Neural progenitor cell (in vitro differentiated cells): ENCODE measurements around the gene LYST. TPM values are rescaled to one million over a fixed set of nuclear protein-coding genes. Genes with fewer than 3 reads are reported as not detected.

Experiments
- DNase-seq: peaks from one replicate; pipeline ENCODE4 v3.0.0-alpha.2; 2016; ENCODE audit warnings: low spot score
- H2AFZ ChIP-seq: fragments of 200-600 bp; sonication (generic); replicated peaks from 2 replicates; pipeline ENCODE4 v1.6.1; 2016; ENCODE audit warnings: antibody characterized with exemption
- H3F3A ChIP-seq: fragments of 200-600 bp; sonication (generic); 2 replicates; pipeline ENCODE4 v1.6.1; 2016; ENCODE audit warnings: antibody characterized with exemption, low read depth
- H3K27ac ChIP-seq: fragments of 200-600 bp; sonication (generic); 2 replicates; pipeline ENCODE4 v1.5.1; 2016; ENCODE audit warnings: mild to moderate bottlenecking
- H3K27me3 ChIP-seq: fragments of 200-600 bp; sonication (generic); 2 replicates; pipeline ENCODE4 v1.6.1; 2016; ENCODE audit warnings: mild to moderate bottlenecking, moderate library complexity
- H3K36me3 ChIP-seq: fragments of 200-600 bp; sonication (generic); 2 replicates; pipeline ENCODE4 v1.5.1; 2016
- H3K4me1 ChIP-seq: fragments of 200-600 bp; sonication (generic); 2 replicates; pipeline ENCODE4 v1.6.1; 2016; ENCODE audit warnings: mixed run types
- H3K4me2 ChIP-seq: fragments of 200-600 bp; sonication (generic); 2 replicates; pipeline ENCODE4 v1.6.1; 2016
- H3K4me3 ChIP-seq: fragments of 200-600 bp; sonication (generic); 2 replicates; pipeline ENCODE4 v1.5.1; 2016
- H3K79me2 ChIP-seq: fragments of 200-600 bp; sonication (generic); 2 replicates; pipeline ENCODE4 v1.6.1; 2016; ENCODE audit warnings: low read depth
- H3K9ac ChIP-seq: fragments of 200-600 bp; sonication (generic); 2 replicates; pipeline ENCODE4 v1.6.1; 2016
- H3K9me3 ChIP-seq: fragments of 200-600 bp; sonication (generic); 2 replicates; pipeline ENCODE4 v1.5.1; 2016; ENCODE audit warnings: low read depth
- H4K20me1 ChIP-seq: fragments of 200-600 bp; sonication (generic); 2 replicates; pipeline ENCODE4 v1.6.1; 2016; ENCODE audit warnings: low read depth
- H3K27ac Mint-ChIP-seq: 3 replicates; pipeline ENCODE4 v1.8.0; 2021; ENCODE audit warnings: mixed read lengths
- H3K27me3 Mint-ChIP-seq: 2 replicates; pipeline ENCODE4 v1.8.0; 2022; ENCODE audit warnings: low read depth, mild to moderate bottlenecking, inconsistent platforms, moderate library complexity, mixed read lengths; ENCODE audit not compliant: insufficient read depth
- H3K36me3 Mint-ChIP-seq: 3 replicates; pipeline ENCODE4 v1.8.0; 2021; ENCODE audit warnings: mixed read lengths
- H3K4me1 Mint-ChIP-seq: 3 replicates; pipeline ENCODE4 v1.8.0; 2021; ENCODE audit warnings: mixed read lengths
- H3K4me3 Mint-ChIP-seq: 3 replicates; pipeline ENCODE4 v1.8.0; 2021; ENCODE audit warnings: mild to moderate bottlenecking, moderate library complexity, mixed read lengths
- H3K9me3 Mint-ChIP-seq: 3 replicates; pipeline ENCODE4 v1.8.0; 2020; ENCODE audit warnings: mixed read lengths
- CTCF ChIP-seq: fragments of 200-600 bp; sonication (generic); IDR thresholded peaks from 2 replicates; pipeline ENCODE4 v1.5.1; 2017; ENCODE audit warnings: antibody characterized with exemption, mild to moderate bottlenecking
- EZH2 ChIP-seq: fragments of 200-600 bp; sonication (generic); IDR thresholded peaks from 2 replicates; pipeline ENCODE4 v1.6.1; 2017; ENCODE audit warnings: antibody characterized with exemption, mild to moderate bottlenecking, moderate library complexity
- EZH2phosphoT487 ChIP-seq: fragments of 200-600 bp; sonication (generic); IDR thresholded peaks from 2 replicates; pipeline ENCODE4 v1.6.1; 2017; ENCODE audit warnings: antibody characterized with exemption
- total RNA-seq: library from RNA; depleted of rRNA; stranded (reverse); fragments of >200 nt; gene quantifications from 2 replicates; pipeline ENCODE4 v1.2.3, GENCODE V29; 2015; ENCODE audit warnings: low replicate concordance

The LYST gene
- total RNA-seq, 1 donor from 2014 or later = 0.82 TPM

GRCh38 chr1:235763962-235764361 lies 102.7 kb downstream of the LYST start:
- H3K4me1 Mint-ChIP-seq = no peaks in the 10 kb centered on the region
- Histone ChIP-seq H4K20me1 (no peaks in the 10 kb centered on the region), H3K4me3 (no peak overlapping the region), H3K4me2 (no peak overlapping the region), H3K9me3 (no peaks in the 10 kb centered on the region), H3K9ac (no peak overlapping the region), H2AFZ (no peak overlapping the region), H3K79me2 (no peaks in the 10 kb centered on the region), H3K36me3 (no peaks in the 10 kb centered on the region), H3K27me3 (no peaks in the 10 kb centered on the region), H3F3A (no peaks in the 10 kb centered on the region), H3K4me1 (no peaks in the 10 kb centered on the region), H3K27ac (no peak overlapping the region)
- no peaks in the 10 kb centered on the region for H3K9me3 Mint-ChIP-seq
- no peak for DNase-seq
- no peak overlapping the region for H3K4me3 Mint-ChIP-seq
- TF ChIP-seq EZH2phosphoT487 (no peak), EZH2 (no peak), CTCF (no peak)
- H3K27ac Mint-ChIP-seq = no peak overlapping the region
- no peaks in the 10 kb centered on the region for H3K36me3 Mint-ChIP-seq
- no peaks in the 10 kb centered on the region for H3K27me3 Mint-ChIP-seq

GRCh38 chr1:235759336-235759735 lies 107.4 kb downstream of the LYST start:
- no peaks in the 10 kb centered on the region for H3K27me3 Mint-ChIP-seq
- no peaks in the 10 kb centered on the region for H3F3A ChIP-seq

GRCh38 chr1:235758931-235759330 lies 107.8 kb downstream of the LYST start:
- H3K79me2 ChIP-seq = no peaks in the 10 kb centered on the region
- DNase-seq = no peak
- no peaks in the 10 kb centered on the region for H3K27me3 ChIP-seq
- Mint-ChIP-seq H3K27ac (no peak overlapping the region), H3K4me3 (no peak overlapping the region), H3K36me3 (no peaks in the 10 kb centered on the region), H3K9me3 (no peaks in the 10 kb centered on the region), H3K4me1 (no peaks in the 10 kb centered on the region), H3K27me3 (no peaks in the 10 kb centered on the region)
- no peak overlapping the region for H3K4me2 ChIP-seq
- no peak overlapping the region for H3K27ac ChIP-seq
- H3F3A ChIP-seq = no peaks in the 10 kb centered on the region
- H3K9me3 ChIP-seq = no peaks in the 10 kb centered on the region
- no peak overlapping the region for H3K4me3 ChIP-seq
- no peaks in the 10 kb centered on the region for H3K4me1 ChIP-seq
- no peaks in the 10 kb centered on the region for H4K20me1 ChIP-seq
- H3K36me3 ChIP-seq = no peaks in the 10 kb centered on the region
- no peak overlapping the region for H3K9ac ChIP-seq
- no peak for TF ChIP-seq CTCF
- TF ChIP-seq EZH2 = no peak
- no peak overlapping the region for H2AFZ ChIP-seq

More at GRCh38 chr1:235759336-235759735, 107.4 kb downstream of the LYST start:
- H3K4me1 Mint-ChIP-seq = no peaks in the 10 kb centered on the region
- Histone ChIP-seq H3K79me2 (no peaks in the 10 kb centered on the region), H3K9ac (no peak overlapping the region), H3K4me1 (no peaks in the 10 kb centered on the region), H2AFZ (no peak overlapping the region), H3K27me3 (no peaks in the 10 kb centered on the region), H3K36me3 (no peaks in the 10 kb centered on the region), H3K9me3 (no peaks in the 10 kb centered on the region), H3K27ac (no peak overlapping the region), H4K20me1 (no peaks in the 10 kb centered on the region), H3K4me2 (no peak overlapping the region), H3K4me3 (no peak overlapping the region)
- no peaks in the 10 kb centered on the region for H3K36me3 Mint-ChIP-seq
- TF ChIP-seq EZH2 = no peak
- no peak for TF ChIP-seq CTCF
- no peak for DNase-seq
- H3K9me3 Mint-ChIP-seq = no peaks in the 10 kb centered on the region
- H3K4me3 Mint-ChIP-seq = no peak overlapping the region
- no peak overlapping the region for H3K27ac Mint-ChIP-seq
